IPS-15b (cell line): ENCODE data around the gene DMRT2.

Experiments used
- H3K27me3 ChIP-seq: one replicate; pipeline ENCODE4 v1.6.1; 2013; ENCODE audit warnings: low read length; ENCODE audit not compliant: control insufficient read depth, insufficient read depth
- H3K36me3 ChIP-seq: one replicate; pipeline ENCODE4 v1.6.1; 2013; ENCODE audit warnings: low read length; ENCODE audit not compliant: control insufficient read depth, insufficient read depth
- H3K4me1 ChIP-seq: one replicate; pipeline ENCODE4 v1.6.1; 2013; ENCODE audit warnings: mild to moderate bottlenecking, low read length; ENCODE audit not compliant: control insufficient read depth, insufficient read depth
- H3K4me3 ChIP-seq: one replicate; pipeline ENCODE4 v1.5.1; 2013; ENCODE audit warnings: low read depth, low read length
- H3K9ac ChIP-seq: one replicate; pipeline ENCODE4 v1.6.1; 2013; ENCODE audit warnings: low read depth, mild to moderate bottlenecking, low read length
- H3K9me3 ChIP-seq: one replicate; pipeline ENCODE4 v1.6.1; 2013; ENCODE audit warnings: mild to moderate bottlenecking, low read length; ENCODE audit not compliant: control insufficient read depth, insufficient read depth

DMRT2 gene

DNA sequence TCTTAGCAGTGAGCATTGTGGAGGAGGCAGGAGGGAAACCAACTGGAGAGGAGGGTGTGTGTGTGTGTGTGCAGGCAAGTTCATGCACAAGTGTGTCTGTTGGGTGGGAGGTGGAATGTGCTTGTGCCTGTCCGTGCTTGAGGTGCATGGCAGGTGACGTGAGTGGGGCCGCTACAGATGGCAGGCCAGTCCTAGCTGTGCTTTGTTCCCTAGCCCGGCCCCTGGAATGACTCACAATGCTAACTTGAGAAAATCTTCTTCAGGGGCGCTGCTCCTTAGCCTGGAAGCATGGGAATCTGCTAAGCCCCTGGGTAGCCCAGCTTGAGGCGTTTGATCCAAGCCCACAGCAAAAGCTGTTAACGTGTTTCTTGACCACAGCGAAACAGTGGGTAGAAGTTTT lies 25.0 kb upstream of the DMRT2 start:
- H3K9me3 ChIP-seq: no peaks in the 10 kb centered on the region
- no peak overlapping the region for H3K9ac ChIP-seq
- no peak overlapping the region for H3K4me3 ChIP-seq
- no peaks in the 10 kb centered on the region for H3K36me3 ChIP-seq
- H3K4me1 ChIP-seq: no peaks in the 10 kb centered on the region
- peaks cover 9% of the 10 kb centered on the region for H3K27me3 ChIP-seq

DNA sequence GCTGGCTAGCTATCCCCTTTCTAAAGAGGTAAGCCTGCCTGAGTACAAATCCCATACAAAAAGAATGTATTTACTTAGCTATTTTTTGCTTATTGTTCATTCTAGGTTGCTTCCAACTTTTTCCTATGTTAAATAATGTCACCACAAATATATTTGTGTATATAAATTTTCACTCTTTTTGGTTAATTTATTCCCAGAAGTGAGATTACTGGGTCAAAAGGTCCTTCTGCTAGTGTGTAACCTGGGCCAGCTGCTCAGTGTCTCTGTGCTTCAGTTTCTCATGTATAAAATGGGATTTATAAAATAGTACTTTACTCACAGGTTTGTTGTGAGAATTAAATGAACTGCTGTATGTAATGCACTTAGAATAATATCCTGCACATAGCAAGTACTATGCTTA lies 23.9 kb upstream of the DMRT2 start:
- H3K36me3 ChIP-seq: no peaks in the 10 kb centered on the region
- no peak overlapping the region for H3K4me3 ChIP-seq
- peaks cover 10% of the 10 kb centered on the region for H3K27me3 ChIP-seq
- H3K9me3 ChIP-seq: no peaks in the 10 kb centered on the region
- no peak overlapping the region for H3K9ac ChIP-seq
- no peaks in the 10 kb centered on the region for H3K4me1 ChIP-seq

DNA sequence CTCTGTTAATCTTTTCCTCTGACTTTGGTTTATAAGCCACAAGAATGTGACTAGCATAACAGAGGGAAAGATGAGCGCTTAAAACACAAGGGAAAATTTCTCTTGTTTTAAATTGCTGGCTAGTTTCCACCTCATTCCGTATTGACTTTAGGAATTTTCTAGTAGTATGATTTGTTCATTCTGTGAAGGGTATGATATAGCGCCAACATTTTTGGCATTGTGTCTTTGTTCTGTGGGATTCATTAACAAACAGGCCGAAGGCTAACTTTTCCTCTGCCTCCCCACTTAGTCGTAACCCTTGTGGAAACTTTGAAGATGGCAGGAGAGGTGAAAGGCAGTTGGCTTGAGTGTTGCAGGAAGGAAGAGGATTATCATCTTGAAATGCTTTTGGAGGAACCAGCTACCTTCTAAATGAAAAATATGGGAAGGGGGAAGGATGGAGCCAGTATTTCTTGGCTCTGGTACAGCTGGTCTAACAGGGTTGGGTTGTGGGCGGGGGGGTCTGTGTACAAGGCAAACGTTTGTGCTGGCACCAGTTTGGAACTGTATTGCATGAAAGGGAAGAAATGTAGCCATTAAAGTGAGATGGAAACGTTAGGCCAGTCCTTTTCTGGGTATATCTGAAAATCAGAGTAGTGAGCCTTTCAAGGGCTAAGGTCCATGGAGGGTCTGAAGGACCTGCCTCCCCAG lies 21.5 kb upstream of the DMRT2 start:
- Histone ChIP-seq H3K4me1 (no peaks in the 10 kb centered on the region), H3K9me3 (no peaks in the 10 kb centered on the region), H3K27me3 (peaks cover 16% of the 10 kb centered on the region)

DNA sequence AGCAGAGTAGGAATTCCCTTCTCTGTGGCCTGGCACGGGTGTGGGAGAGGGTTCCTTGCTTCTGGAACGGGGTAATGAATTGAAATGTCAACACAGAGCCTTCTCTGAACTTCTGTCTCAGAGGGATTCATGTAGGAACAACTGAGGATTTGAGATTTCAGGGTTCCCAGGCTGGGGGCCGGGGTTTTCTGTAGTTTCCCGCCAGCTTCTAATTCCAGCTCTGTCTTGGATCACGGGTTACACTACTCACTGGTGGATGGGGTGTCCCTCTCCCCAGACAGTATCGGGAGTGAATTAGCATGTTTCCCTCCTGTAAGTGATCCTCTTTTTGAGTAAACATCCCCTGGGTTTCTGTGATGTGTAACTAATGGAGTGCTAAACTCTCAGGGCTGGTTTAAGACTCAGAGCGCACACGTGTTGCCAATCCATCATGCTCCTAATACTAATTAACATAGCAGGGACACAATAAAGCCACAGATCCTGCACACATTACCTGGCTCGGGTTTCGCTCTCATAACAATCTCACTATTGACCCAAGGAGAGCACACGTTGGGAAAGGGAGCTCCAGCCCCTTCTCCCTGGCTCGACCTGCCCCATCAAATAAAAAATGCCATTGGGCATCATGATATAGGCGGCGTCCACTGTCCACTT lies 18.1 kb upstream of the DMRT2 start:
- Histone ChIP-seq H3K36me3 (no peaks in the 10 kb centered on the region), H3K4me1 (no peaks in the 10 kb centered on the region), H3K9me3 (no peaks in the 10 kb centered on the region), H3K27me3 (peaks cover 21% of the 10 kb centered on the region), H3K9ac (no peak overlapping the region), H3K4me3 (no peak overlapping the region)

More for the DNA sequence above, 21.5 kb upstream of the DMRT2 start:
- Histone ChIP-seq H3K36me3 (no peaks in the 10 kb centered on the region), H3K9ac (no peak overlapping the region), H3K4me3 (no peak overlapping the region)

DNA sequence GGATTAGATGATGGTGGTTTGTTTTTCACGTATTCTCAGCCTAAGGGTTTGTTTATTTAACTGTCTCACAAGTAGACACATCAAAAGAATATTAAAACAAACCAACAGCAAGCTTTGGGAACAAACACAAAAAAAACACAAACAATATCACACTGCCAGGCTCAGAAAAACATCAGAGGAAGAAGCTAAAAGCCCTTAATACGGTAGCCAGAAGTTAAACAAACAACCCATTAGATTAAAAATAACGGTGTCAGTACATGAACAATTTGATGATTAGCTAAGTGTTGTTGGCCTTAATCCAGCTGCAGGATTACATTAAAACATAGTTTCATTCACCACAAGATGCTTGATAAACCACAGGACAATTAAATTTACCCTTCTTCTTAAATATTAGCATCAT lies 15.9 kb upstream of the DMRT2 start:
- H3K4me3 ChIP-seq: no peak overlapping the region

DNA sequence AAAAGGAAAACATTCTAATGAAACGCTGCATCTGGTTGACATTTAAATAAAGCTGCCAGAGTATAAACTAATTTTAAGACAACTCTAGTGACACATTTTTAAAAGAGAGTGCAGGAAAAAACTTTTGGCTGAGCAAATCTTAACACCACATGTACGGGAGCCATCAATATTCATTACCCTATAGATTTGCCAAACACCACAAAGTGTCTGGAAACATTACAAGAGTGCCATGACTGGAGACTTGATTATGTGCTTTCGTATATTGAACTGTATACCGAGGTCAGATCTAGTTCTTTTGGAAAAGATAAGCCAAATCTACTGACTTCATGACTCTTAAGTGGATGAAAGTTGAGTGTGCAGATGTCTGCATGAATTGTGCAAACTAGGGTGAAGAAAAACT lies 10.6 kb upstream of the DMRT2 start:
- no peaks in the 10 kb centered on the region for H3K4me1 ChIP-seq
- H3K9me3 ChIP-seq: no peaks in the 10 kb centered on the region
- H3K27me3 ChIP-seq: peaks cover 76% of the 10 kb centered on the region
- no peaks in the 10 kb centered on the region for H3K36me3 ChIP-seq
- H3K4me3 ChIP-seq: no peak overlapping the region
- H3K9ac ChIP-seq: no peak overlapping the region

More for the DNA sequence above, 15.9 kb upstream of the DMRT2 start:
- H3K36me3 ChIP-seq: no peaks in the 10 kb centered on the region
- peaks cover 39% of the 10 kb centered on the region for H3K27me3 ChIP-seq
- H3K9ac ChIP-seq: no peak overlapping the region
- H3K9me3 ChIP-seq: no peaks in the 10 kb centered on the region
- no peaks in the 10 kb centered on the region for H3K4me1 ChIP-seq

DNA sequence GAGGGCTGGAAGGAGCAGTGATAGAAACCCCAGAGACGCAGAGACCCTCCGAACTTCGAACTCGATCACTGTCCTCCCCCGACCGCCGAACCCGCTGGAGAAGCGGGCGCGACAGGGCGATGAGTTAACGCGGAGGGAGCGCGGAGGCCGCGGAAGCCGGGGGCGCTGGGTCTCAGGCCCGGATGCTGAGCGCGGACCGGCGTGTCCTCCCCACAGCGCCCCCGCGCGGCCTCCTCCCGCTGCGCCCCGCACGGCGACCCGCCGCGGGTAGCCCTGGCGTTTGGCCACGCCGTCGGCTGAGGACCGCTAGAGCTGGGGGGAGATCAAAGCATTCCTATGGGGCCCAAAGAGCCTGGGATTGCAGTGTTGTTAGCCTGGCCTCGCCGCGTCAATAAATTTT lies 7.7 kb upstream of the DMRT2 start:
- Histone ChIP-seq H3K36me3 (no peaks in the 10 kb centered on the region), H3K4me3 (peak overlapping the region; percentile 56), H3K27me3 (peaks cover 97% of the 10 kb centered on the region), H3K4me1 (peaks cover 2% of the 10 kb centered on the region), H3K9me3 (no peaks in the 10 kb centered on the region), H3K9ac (no peak overlapping the region)

DNA sequence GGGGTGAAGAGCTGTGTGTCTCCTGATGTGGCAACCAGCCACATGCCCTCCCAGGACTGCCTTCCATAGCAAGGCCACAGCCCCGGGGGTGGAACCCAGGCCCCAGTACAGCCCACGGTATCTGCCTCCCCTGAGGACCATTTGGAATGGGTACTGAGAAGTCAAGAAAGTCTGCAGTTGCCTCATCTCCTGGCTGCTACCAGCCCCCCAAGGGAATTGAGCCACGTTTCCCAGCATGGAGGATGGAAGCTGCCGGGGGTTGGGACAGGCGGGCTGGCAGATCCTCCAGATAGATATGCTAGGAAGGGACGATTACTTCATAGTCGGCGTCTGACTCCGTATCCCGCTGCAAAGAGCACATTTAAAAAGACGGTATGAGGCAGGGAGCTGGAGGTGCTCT lies 5.5 kb upstream of the DMRT2 start:
- Histone ChIP-seq H3K27me3 (peaks cover 97% of the 10 kb centered on the region), H3K9me3 (no peaks in the 10 kb centered on the region), H3K4me3 (peak overlapping the region; percentile 16), H3K36me3 (no peaks in the 10 kb centered on the region), H3K4me1 (peaks cover 2% of the 10 kb centered on the region), H3K9ac (no peak overlapping the region)

DNA sequence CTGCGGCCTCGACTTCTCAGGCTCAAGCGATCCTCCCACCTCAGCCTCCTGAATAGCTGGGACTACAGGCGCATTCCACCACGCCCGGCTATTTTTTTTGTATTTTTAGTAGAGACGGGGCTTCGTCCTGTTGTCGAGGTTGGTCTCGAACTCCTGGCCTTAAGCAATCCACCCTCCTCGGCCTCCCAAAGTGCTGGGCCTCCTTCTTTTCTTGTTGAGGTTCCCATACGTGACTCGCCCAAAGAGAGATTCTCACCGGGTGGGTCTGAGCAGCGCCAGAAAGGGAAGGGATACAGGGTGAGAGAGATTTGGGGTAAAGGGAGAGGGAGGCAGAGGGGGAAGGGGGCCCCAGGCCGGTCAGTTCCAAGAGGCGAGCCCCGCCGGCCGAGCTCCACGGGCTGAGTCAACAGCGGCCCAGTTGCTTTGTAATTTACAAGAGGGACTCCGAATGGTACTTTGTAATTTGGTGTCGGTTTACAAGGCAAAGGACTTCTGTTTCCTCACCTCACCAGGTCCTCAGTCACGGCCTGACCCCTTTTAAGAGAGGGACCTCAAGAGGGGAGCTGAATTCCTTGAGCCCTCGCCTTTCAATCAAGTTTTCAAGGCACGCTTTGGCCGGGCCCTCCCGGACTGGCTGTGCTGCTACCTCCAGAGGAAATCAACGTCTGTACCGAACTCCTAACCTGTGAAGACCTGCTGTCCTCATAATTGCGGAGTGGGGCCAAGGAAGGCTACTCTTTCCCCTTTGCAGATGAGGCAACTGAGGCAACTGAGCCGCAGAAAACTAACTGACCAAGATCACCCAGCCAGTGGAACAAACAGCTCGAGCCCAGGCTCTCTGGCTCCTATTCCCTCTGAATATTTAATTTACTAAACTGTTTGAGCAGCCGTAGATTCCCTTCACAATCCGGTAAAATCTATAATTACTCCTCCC lies 3.3 kb upstream of the DMRT2 start:
- Histone ChIP-seq H3K36me3 (no peaks in the 10 kb centered on the region), H3K27me3 (peaks cover 95% of the 10 kb centered on the region), H3K4me1 (peaks cover 2% of the 10 kb centered on the region), H3K9me3 (no peaks in the 10 kb centered on the region), H3K9ac (no peak overlapping the region), H3K4me3 (peak overlapping the region; percentile 43)

DNA sequence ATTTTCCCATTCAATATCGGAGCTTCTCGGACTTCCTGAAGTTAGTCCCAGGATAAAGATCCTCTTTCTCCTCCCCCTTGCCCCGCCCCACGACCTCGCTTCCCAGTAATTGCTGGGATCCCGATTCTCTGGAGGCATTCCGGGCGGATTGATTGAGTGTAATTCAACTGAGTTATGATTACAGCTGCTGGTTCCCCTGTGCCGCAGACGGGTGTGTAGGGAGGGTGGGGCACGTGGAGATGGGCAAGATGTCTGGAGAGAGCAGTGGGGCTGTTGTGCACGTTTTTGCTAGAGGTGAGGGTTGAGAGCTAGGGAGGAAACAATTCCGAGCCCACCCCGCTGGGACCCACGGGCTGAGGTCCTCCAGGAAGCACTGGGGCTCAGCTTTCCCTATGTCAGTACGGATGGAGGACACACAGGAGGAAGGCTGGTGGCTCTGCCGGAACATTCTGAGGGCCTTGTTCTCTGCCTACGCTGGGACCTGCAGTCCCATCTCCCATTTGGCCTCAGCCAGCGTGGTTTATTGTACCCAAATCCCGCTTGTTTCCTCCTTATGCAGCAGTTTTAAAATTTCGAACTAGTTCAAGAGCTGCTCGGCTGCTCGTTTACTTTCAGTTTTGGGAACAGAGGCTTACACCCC lies 2.4 kb upstream of the DMRT2 start:
- H3K4me3 ChIP-seq: peak overlapping the region; percentile 43
- H3K9me3 ChIP-seq: no peaks in the 10 kb centered on the region
- no peak overlapping the region for H3K9ac ChIP-seq
- H3K27me3 ChIP-seq: peaks cover 97% of the 10 kb centered on the region
- H3K36me3 ChIP-seq: no peaks in the 10 kb centered on the region
- H3K4me1 ChIP-seq: peaks cover 4% of the 10 kb centered on the region

DNA sequence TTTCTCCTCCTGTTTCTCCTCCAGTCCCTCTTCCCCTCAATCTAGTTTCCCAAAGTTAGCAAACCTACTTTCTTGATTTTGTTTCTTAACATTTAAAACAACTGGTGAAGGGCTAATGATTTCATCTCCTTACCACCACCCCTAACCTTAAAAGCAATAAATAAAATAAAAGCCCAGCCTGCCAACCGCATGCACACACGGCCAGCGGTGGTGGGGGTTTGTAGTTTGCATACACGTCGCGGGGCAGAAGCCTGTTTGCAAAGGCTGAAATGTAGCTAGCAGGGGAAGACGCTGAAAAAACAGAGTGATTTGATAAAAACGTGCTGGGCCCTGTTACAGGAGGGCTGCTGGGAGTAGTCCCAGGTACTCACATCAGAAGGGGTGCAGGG lies 1.9 kb upstream of the DMRT2 start:
- Histone ChIP-seq H3K9ac (no peak overlapping the region), H3K36me3 (no peaks in the 10 kb centered on the region), H3K4me3 (peak overlapping the region; percentile 43), H3K9me3 (no peaks in the 10 kb centered on the region), H3K27me3 (peaks cover 97% of the 10 kb centered on the region), H3K4me1 (peaks cover 5% of the 10 kb centered on the region)
